GM06990 (cell line): ENCODE measurements around the gene PDCD7.
A peak's percentile ranks its signal among the peaks of the same experiment; 100 is the strongest.
"Not testable (repeated sequence)": the region's sequence is repeated elsewhere in the genome, so short reads cannot be mapped to it uniquely, and the experiment has no call there.

Experiments used
- DNase-seq: peaks from one replicate; pipeline ENCODE4 v3.0.0-alpha.2; 2011; ENCODE audit not compliant: insufficient read length; ENCODE audit errors: extremely low read depth
- H3K27me3 ChIP-seq: replicated peaks from 2 replicates; pipeline ENCODE4 v1.6.0; 2011; ENCODE audit warnings: low read length; ENCODE audit not compliant: control insufficient read depth, insufficient read depth
- H3K36me3 ChIP-seq: 2 replicates; pipeline ENCODE4 v1.5.1; 2011; ENCODE audit warnings: low read length; ENCODE audit not compliant: control insufficient read depth, insufficient read depth
- H3K4me3 ChIP-seq: replicated peaks from 2 replicates; pipeline ENCODE4 v1.5.1; 2011; ENCODE audit warnings: low read depth, mild to moderate bottlenecking, control low read depth, low read length
- TF ChIP-seq, protein P1 (sequence below): IDR thresholded peaks from 2 replicates; pipeline ENCODE4 v1.5.1; 2011; ENCODE audit warnings: low read length, control low read depth, mild to moderate bottlenecking, inconsistent platforms; ENCODE audit not compliant: insufficient read depth, poor library complexity, severe bottlenecking

Gene PDCD7

DNA sequence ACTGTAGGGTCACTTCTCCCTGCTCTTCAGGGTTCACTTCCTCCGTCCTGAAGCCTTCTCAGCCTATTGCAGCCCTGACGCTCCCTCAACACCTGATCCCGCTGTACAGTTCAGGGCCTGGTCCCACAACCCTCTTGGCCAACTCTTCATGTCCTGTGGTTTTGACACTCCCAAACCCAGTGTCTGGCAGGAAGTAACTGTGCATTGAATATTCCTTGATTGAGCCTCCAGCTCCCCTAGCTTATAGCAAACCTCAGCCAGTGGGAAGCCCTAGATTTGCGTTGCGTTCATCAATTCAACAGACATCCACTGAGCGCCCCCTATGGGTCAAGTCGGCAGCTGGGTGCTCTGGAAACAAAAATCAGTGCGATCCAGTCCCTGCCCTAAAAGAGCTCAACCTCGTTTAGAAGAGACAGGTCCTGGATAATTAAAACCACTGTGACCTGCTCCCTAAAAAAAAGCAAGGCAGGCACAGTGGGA, 32.2 kb downstream of the PDCD7 start:
- no peaks in the 10 kb centered on the region for H3K27me3 ChIP-seq
- peaks cover 25% of the 10 kb centered on the region for H3K36me3 ChIP-seq
- no peak for DNase-seq
- no peak overlapping the region for H3K4me3 ChIP-seq
- TF ChIP-seq, protein P1, sequence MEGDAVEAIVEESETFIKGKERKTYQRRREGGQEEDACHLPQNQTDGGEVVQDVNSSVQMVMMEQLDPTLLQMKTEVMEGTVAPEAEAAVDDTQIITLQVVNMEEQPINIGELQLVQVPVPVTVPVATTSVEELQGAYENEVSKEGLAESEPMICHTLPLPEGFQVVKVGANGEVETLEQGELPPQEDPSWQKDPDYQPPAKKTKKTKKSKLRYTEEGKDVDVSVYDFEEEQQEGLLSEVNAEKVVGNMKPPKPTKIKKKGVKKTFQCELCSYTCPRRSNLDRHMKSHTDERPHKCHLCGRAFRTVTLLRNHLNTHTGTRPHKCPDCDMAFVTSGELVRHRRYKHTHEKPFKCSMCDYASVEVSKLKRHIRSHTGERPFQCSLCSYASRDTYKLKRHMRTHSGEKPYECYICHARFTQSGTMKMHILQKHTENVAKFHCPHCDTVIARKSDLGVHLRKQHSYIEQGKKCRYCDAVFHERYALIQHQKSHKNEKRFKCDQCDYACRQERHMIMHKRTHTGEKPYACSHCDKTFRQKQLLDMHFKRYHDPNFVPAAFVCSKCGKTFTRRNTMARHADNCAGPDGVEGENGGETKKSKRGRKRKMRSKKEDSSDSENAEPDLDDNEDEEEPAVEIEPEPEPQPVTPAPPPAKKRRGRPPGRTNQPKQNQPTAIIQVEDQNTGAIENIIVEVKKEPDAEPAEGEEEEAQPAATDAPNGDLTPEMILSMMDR = peak; percentile 83

DNA sequence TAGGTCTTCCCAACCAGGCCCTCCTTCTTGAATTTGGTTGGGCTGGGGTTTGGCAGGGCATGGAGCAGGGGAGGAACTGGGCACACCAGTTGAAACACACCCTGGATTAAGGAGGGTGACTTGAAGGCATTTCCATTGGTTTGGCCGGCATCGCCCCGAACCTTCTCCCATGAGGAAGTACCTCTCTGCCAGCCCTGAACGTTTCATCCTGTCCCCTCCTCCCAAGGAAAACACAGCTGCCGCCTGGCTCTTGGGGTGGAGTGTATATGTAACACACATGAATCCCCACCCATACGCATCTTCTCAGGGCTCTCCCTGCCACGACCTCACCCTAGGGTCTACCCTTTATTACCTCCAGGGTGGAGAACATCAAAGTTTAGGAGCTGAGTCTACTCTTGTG, 33.2 kb downstream of the PDCD7 start:
- peaks cover 21% of the 10 kb centered on the region for H3K36me3 ChIP-seq
- TF ChIP-seq, protein P1 = no peak
- no peaks in the 10 kb centered on the region for H3K27me3 ChIP-seq
- no peak overlapping the region for H3K4me3 ChIP-seq
- DNase-seq = no peak

DNA sequence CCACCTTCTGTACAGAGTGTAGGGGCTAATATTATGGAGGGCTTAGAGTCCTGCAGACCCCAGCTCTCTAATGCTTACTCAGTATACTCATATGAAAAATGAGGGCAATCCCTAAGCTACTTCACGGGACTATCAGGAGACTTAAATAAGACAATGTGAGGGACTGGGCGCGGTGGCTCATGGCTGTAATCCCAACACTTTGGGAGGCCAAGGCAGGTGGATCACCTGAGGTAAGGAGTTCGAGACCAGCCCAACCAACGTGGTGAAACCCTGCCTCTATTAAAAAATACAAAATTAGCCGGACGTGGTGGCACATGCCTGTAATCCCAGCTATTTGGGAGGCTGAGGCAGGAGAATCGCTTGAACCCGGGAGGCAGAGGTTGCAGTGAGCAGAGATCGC, 33.8 kb downstream of the PDCD7 start:
- not testable (repeated sequence) for DNase-seq, H3K27me3 ChIP-seq, H3K4me3 ChIP-seq
- peaks cover 19% of the 10 kb centered on the region for H3K36me3 ChIP-seq

DNA sequence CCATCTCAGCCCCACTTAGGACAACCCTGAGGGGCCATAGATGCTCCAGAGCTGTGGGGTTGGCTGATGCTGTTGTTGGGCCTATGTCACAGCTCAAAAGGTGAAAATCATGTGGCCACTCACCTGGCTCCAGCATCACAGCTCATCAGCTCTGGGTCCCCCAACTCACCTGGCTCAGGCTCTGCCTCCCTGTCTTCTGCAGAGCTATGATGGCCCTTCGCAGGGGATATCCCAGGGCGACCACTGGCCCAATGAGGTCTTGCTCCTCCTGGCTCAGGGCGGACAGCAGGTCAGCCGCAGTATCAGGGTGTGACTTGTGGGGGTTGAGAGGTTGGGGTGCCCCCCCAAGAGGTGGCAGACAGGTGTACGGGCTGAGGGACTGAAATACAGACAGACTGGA, 34.3 kb downstream of the PDCD7 start:
- DNase-seq = no peak
- TF ChIP-seq, protein P1 = no peak
- Histone ChIP-seq H3K27me3 (no peaks in the 10 kb centered on the region), H3K4me3 (no peak overlapping the region), H3K36me3 (peaks cover 19% of the 10 kb centered on the region)

DNA sequence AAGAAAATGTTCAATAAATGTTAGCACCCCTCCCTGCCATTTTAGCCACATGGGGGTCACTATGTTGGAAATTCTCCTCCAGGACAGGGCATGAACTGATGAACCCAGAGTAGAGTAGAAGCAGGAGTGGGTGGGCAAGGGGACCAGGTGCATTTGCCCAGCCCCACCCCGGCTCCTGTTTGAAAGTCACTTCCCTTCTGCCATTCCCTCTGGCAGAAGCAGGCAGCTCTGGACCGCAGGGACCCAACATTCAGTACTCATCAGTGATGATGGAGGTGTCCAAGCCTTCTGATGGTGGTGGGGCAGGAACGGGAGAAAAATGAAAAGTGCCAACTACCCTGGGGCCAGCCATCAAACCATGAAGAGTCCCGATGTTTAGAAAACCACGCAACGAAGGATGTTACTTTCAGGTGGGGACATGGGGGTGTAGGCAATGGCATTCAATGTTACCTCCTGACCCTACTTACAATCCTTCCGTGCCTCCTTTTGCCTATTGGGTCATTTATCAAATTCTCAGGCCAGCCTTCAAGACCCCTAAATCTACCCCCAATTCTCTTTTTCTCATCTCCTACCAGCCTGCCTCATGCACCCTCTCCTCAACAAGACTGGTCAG, 35.9 kb downstream of the PDCD7 start:
- DNase-seq = no peak
- Histone ChIP-seq H3K4me3 (no peak overlapping the region), H3K36me3 (peaks cover 17% of the 10 kb centered on the region), H3K27me3 (no peaks in the 10 kb centered on the region)
- TF ChIP-seq, protein P1 = no peak

DNA sequence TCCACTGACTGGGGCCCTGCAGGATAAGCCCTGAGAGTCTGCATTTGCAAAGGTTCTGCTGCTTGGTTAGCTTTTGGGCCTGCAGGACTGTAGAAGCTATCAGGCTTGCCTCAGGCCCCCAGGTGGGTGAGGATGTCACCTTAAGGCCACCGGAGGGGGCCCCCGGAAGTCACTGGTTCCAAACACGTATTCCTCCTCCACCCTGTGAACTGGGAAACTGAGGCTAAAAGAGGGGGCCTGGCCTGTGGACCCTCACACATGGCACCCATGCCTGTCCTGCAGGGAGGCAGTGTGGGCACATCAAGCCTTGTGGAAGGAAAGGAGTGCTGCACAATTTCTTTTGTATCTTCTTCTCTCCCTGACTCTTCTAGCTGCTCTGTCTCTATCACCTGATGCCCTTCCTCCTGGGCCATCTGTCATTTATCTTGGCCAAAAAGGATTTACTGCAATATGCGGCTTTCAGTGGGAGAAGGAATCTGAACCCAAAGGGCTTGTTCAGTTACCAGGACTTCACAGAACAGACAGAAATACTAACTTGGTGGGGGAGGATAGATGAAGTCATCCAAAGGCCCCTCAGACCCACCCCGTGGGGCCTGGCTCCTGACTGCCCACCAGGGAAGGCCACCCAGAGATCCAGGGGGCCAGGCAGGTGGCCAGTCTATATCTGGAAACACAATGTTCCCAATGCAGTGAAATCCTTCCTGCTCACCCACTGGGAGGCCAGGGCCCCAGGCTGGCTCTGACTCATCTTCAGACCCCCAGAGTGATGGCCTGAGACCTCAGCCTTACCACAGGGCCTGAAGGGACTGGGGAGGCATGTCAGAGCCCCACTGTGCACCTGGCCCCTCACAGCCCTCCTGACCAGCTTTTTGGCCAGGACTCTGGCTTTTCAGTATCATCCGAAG, 36.9 kb downstream of the PDCD7 start:
- Histone ChIP-seq H3K27me3 (no peaks in the 10 kb centered on the region), H3K36me3 (peaks cover 16% of the 10 kb centered on the region), H3K4me3 (no peak overlapping the region)
- TF ChIP-seq, protein P1 = no peak
- DNase-seq = no peak
